ENCODE data around the gene PYGB.

The PYGB gene

DNA sequence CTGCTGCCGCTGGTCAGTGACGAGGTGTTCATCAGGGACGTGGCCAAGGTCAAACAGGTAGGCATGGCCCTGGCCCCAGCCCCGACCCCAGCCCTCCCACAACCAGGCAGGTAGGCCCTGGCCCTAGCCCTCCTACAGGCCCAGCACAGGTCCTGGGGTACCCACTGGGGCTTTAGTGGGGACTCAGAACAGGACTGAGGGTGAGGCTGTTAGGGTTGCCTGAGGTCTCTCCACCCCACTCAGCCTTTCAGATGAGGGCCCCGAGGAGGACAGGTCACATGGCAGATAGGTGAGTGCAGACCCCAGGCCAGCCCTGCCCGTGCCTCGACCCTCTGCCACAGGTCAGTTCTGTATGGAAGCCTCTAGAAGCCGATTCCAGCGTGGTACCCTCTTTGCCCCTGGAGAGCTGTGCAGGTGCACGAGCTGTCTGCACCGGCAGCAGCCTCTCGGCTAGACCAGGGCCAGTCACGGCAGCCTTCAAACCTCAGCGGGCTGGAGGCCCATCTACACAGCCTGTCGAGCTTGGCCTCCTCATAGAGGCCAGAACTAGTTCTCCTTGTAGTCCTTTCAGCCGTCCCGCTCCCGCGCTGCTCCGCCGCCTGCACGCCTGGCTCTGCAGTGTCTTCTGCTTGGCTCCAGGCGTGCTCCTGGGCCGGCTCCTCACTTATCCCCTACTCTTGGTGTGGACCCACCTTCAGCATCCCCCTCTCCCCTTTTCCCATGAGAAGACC lies 35.5 kb downstream of the PYGB start:
- DNase-seq = no peak

DNA sequence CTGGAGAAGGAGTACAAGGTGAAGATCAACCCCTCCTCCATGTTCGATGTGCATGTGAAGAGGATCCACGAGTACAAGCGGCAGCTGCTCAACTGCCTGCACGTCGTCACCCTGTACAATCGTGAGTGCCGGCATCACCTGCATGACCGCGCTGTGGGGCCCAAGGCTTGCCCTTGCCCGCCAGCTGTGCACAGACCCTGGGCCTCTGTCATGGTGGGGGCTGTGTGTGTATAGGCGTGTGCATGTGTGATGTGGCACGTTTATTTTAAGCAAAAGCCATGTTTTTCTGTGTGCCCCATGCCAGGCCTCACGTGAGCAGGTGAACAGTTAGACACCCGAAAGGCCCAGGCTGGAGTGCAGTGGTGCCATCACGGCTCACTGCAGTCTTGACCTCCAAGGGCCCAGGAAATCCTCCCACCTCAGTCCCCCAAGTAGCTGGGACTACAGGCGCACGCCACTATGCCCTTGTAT lies 36.3 kb downstream of the PYGB start:
- no peak for DNase-seq

GRCh38 chr20:25285091-25285647 lies 37.3 kb downstream of the PYGB start:
- no peak for DNase-seq

DNA sequence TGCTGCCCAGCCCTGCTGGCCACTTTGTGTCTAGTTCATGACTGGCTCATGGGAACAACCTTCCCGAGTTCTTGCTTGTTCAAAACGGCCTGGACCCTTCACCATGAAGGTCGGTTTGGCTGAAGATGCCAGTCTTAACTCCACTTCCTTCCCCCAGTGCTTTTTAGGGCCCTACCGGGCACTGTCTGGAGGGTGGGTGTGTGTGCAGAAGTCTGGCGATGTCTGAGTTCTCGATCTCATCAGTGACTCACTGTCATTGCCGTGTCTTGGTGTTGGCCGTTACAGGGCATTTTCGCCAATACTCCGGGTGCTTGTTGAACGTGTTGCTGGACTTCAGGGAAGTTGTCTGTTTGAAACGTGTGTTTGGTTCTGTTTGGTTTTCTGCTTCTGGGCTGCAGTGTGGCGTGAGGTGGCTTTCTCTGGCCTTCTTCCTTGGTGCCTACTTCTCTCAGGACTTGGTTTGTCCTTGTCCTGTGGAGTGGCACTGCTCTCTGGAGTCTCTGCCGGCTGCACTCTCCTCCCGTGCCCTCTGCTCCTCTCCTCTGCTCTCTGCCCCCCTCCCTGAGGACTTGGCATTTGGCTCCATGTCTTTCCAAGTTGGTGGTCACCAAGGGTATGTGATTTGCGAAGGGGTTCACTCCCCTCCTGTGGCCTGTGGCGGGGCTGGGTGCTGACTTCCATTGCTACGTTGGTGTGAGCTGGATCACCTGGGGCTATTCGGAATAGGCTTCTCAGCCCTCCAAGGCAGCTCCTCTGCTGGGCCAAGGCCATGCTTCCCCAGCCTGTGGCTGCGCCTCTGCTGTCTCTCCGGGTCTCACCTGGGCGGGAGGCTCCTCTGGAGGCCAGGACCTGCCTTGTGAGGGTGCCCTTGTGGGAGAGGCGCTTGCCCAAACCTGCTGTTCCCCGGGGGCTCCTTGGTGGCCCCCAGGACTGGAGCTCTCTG lies 38.2 kb downstream of the PYGB start:
- no peak for DNase-seq

DNA sequence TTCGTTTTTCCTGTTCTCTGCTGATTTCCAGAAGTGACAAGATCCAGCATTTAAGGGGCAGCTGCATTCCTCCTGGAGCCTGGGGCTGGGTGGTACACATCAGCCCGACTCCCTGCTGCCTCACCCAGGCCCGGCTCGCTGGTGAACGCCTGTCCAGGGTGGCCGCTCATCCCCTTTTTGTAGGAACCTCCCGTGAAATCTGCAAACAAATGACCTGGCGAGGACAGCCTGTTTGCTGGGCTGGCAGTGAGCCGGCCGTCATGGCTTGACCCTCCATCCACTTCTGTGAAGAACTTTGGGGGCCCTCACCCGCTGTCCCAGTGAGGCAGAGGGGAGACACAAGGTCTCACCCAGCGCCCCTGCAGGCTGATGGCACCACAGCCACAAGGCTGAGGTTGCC lies 39.0 kb downstream of the PYGB start:
- DNase-seq = no peak

DNA sequence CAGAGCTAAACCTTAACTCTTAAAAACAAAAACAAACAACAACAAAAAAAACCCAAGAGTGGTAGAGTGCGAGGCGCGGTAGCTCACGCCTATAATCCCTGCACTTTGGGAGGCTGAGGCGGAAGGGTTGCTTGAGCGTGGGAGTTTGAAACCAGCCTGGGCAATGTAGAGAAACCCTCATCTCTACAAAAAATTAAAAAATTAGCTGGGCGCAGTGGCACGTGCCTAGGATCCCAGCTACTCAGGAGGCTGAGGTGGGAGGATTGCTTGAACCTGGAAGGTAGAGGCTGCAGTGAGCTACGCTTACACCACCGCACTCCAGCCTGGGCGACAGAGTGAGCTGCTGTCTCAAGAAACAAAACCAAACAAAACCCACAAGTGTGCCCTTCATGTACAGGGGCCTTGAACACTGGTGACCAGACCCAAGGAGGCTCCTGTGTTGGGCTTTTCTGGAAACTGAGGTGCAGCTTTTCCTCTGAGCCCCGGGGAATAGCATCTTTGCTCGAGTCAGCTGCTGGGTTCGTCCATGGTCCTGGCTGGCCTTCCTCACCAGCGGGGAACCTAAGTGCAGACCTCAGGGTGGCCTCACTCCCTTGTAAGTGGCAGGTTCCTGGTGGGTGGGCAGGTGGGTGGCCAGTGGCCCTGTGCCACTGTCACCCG lies 39.9 kb downstream of the PYGB start:
- no peak for DNase-seq

DNA sequence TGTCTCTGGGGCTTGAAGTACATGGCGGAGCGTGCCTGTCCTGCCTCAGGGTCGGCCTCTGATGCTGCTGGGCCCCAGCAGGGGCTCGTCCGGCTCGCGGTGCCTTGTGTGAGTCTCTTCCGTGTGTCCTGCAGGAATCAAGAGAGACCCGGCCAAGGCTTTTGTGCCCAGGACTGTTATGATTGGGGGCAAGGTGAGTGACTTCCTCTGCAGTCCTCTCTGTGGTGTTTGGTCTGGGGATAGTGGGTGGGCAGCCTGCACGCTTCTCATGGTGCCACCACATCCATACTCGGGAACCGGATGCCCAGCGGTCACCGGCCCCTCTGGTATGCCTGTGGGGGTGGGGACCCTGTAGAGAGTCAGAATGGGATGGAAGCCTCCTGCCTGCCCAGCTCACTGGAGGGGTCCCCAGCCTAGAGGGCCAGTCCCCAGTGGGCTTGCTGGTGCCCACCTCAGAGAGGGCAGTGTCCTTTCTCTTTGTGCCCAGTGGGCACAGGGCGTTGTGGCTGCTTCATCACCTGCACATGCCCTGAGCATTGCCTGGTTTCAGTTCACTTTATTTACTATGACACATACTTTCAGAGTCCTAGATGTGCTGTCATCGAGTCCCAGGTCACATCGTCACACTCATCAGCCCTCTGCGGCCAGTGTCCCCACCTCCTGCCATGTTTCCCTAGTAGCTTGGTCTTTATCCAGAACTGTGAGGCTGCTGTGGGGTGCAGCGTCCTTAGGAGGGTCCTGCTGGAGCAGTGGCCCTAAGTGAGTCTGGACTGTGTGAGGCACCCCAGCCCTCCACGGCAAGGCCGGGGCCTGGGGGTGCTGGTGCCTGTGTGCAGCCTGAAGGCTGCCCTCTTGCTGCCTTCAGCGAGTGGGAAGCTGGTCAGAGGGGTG lies 40.7 kb downstream of the PYGB start:
- DNase-seq = no peak

- DNase-seq = no peak
Observed at GRCh38 chr20:25289886-25290597, 42.2 kb downstream of the PYGB start.

DNA sequence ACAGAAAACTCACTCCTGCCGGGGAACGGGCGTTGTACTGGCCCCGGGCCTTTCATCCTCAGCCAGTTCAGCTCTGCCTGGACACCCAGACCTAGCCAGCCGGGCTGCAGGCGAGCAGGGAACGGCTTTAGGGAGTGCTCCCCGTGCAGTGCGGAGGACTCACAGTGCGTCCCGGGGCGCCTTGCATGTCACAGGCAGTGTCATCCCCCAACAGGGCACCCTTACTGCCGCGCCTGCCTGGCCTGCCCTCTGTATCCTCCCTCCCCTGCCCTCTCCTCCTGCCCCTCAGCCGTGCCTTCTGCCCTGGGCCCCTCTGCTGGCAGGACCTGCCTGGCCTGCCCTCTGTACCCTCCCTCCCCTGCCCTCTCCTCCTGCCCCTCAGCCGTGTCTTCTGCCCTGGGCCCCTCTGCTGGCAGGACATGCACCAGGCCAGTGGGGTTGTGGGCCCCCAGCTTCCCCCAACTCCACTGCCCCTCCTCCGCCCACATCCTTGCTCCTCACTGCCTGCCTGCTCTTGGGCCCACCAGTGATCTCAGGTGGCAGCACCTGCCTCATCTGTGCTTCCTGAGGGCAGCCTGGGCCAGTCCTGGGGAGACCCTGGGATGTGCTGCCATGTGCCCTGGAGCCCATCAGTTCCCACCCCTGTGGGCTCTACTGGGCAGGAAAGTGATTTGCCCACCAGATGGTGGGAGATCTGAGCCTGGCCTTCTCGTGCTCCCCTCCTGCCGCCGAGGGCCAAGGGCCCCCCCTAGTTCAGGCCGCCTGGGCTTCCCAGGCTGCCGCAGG lies 43.0 kb downstream of the PYGB start:
- DNase-seq = no peak

DNA sequence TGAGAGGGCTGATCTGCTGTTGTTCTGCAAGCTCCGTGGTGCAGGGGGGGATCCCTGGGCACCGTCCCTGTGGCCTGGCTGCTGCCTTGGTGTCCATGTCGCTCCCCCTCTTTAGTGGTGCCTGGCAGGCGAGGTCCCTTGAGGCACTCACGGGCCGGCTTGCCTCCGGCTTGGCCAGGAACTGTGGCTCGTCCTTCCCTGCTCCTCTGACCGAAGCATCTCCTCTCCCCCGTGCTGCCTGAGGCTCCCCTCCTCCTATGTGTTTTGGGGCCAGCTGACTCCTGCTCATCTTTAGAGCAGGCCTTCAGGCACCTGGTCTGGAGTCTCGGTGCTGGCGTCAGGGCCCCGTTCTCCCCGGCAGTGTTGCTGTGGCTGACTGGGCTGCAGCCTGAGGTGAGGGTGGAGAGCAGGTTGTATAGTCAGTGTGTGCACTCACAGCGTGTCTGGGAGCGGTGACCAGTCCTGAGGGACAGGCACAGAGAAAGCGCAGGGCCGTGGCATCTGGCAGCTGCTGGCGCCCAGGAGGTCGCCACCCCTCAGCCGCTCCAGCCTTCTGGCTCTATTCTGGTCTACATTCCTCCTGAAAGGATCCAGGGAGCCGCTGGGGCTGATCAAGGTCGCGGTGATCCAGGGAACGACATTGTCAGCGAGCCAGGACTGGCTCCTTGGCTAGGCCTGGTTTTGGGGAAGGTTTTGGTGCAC lies 43.7 kb downstream of the PYGB start:
- DNase-seq = no peak

- DNase-seq = no peak
Observed at GRCh38 chr20:25292176-25292891, 44.4 kb downstream of the PYGB start.

- DNase-seq = no peak
Observed at GRCh38 chr20:25293507-25293906, 45.6 kb downstream of the PYGB start.

DNA sequence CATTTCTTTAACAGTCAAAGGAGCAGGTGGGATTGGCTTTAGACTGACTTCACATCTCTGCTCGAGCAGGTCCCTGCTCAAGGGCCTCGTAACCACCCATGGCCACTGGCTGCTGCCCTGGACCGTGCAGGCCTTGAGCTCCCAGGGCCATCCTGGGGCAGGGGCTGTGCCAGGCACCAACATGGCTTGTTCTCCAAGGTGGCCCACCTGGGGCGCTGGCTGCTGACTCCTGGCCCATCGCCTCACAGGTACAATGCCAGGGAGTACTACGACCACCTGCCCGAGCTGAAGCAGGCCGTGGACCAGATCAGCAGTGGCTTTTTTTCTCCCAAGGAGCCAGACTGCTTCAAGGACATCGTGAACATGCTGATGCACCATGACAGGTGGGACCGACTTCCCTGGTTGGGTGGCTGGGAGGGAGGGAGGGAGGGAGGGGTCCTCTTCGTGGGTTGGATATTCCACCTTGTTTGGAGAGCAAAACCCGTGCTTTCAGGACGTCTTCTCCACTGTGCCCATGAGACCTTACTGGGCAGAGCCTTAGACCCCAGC lies 46.1 kb downstream of the PYGB start:
- no peak for DNase-seq

- peak; percentile 41 to 68 (median 54) for DNase-seq
Observed at GRCh38 chr20:25294459-25295385, 46.8 kb downstream of the PYGB start.

- no peak for DNase-seq
Observed at GRCh38 chr20:25295386-25296093, 47.7 kb downstream of the PYGB start.

DNA sequence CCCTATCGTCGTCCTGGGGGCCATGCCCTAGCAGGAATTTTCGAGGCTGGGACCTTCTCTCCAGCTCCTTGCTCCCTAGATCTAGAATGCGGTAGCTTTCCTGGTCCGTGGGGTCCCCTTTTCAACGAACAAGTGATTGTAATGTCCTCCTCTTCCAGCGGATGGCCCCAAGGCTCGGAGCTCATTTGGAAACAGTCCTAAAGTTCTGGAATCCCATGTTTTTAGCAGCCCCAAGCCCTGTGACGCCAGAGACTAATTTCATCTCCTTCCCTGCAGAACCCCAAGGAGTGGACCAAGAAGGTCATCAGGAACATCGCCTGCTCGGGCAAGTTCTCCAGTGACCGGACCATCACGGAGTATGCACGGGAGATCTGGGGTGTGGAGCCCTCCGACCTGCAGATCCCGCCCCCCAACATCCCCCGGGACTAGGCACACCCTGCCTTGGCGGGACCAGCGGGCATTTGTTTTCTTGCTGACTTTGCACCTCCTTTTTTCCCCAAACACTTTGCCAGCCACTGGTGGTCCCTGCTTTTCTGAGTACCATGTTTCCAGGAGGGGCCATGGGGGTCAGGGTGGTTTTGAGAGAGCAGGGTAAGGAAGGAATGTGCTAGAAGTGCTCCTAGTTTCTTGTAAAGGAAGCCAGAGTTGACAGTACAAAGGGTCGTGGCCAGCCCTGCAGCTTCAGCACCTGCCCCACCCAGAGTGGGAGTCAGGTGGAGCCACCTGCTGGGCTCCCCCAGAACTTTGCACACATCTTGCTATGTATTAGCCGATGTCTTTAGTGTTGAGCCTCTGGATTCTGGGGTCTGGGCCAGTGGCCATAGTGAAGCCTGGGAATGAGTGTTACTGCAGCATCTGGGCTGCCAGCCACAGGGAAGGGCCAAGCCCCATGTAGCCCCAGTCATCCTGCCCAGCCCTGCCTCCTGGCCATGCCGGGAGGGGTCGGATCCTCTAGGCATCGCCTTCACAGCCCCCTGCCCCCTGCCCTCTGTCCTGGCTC lies 48.5 kb downstream of the PYGB start:
- DNase-seq = peak in 4 of 6 experiments; percentile 5 to 30 (median 13)
